CD1c-positive myeloid dendritic cell (primary cell): ENCODE measurements around the gene MOG.

Experiments used
- DNase-seq: peaks from one replicate; pipeline ENCODE4 v3.0.0-alpha.2; 2016; ENCODE audit errors: extremely low spot score

Gene MOG

DNA sequence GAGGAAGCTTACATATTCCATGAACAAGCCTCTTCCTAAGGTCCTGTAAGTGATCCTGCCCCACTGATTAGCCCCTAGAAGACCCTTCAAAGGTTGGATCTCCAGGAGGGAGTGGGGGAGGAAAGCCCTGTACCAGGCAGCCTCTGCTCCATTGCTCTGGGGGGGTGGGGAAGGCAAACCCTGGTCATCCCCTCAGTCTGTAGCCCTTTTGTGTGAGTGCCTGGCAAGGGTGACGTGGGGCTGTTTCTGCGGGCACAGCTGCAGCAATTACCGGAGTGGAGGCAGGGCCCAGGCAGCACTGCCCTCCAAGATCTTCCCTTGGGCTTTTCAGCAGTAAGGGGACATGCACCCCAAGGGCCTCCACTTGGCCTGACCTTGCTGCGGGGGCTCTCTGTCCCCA lies at the start of gene MOG:
Gene MOG (plus strand): TSS at position 295 of the 400 bp plus-strand sequence. CDS start 118 bp downstream, outside the sequence.
- no peak for DNase-seq

DNA sequence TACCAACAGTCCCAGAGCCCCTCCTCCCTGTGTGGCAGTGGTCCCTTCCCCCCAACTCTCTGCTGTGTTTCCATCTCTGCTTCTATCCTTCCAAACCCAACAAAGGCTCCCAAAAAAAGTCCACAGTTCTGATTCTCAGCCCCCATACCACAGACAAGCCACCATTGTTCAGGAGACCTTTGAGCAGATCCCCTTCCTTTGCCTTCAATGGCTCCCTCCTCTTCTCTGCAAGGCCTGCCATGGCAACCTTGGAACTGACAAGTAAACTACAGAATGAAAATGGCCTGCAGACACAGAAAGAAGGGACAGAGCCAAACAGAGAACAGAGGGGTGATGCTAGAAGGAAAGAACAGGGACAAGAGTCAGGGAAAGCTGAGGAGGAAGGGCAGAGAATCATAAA lies 48.8 kb upstream of the MOG start:
- DNase-seq: no peak

DNA sequence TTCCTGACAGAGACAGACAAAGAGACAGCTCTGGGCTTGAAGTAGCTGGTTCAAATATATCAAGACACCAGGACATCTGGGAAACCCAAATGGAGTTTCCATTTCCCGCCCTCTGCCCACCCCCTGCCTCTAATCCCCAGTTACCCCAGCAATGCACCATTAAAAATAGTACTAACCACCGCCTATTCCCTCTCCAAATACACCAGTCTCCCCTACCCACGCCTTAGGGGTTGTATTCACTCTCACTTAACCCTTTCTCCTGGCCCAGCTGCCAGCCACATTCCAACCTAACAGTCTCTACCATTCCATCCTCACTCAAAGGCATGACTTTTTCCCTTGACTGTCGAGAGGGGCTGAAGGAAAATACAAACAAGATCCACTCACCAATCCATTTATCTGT lies 46.4 kb upstream of the MOG start:
- no peak for DNase-seq

DNA sequence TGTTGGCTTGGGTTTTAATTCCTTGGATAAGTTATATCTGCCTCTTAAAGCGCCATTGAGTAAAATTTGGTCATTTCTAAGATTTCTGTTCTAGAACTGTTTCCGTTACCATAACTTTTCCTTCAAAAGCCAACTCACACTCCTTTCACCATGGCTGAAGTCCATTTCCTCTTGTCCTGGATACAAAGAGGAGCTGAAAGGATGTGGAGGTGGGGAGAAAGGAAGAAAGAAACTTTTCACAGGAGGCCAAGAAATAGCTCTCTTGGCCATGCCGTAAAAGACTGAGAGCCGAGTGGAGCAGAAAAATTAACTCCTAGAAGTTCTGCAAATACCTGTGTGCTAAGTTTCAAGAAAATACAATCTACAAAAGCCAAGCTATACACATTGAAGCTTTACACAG lies 45.5 kb upstream of the MOG start:
- no peak for DNase-seq

DNA sequence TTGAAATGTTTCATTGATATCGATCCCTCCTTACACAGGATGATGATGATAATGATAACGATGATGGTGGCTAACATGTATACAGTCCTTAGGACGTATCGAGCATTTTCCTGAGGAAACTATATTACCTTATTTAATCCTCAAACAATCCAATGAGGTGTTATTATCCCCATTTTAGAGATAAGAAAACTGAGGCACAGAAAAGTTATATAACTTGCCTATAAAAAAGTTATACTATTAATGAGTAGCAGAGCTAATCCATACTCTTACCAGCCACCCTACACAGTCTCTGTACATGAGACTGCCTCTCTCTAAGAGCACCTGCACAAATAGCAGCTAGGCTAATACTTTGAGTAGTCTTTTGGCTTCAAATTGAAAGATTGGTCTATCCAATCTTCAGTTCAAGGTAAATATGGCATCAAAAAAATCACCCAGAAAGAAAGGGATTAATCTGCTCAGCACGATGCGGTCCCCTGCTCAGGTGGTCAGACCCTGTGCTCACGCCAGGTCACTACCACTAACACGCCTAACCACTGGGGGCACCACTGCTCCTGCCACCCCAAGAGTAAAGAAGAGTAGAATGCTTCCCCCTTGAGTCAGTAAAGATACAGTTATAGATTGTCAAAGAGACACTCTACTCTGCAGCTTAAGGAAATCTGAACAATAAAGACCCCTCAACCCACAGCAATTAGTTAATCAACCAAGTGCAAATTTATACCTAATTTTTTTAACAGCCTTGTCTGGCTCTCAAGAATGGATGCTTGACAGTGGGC lies 38.9 kb upstream of the MOG start:
- DNase-seq: no peak

DNA sequence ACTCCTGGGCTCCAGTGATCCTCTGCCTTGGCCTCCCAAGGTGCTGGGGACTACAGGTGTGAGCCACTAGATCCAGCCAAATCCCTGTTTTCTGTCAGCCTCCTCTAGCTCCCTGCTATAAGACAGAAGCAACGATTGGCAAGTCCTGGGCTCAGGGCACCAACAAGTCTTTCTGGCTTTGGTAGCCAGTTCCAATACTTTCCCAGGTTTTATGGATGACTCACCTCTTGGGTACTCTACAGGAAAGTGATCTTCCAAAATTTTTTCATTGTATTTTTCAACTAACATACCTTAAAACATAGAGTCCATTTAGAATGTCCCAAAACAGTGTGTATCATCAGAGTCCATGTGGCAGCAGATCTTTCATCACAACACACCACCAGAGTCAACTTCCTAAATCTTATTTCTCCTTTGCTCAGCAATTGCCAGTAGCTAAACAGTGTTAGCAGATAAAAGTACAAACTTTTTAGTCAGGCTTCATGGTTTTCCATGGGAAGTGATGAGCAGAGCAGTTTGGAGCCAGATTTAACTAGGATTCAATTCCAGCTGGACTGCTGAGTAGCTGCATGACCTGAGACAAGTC lies 37.2 kb upstream of the MOG start:
- DNase-seq: peak; percentile 34

DNA sequence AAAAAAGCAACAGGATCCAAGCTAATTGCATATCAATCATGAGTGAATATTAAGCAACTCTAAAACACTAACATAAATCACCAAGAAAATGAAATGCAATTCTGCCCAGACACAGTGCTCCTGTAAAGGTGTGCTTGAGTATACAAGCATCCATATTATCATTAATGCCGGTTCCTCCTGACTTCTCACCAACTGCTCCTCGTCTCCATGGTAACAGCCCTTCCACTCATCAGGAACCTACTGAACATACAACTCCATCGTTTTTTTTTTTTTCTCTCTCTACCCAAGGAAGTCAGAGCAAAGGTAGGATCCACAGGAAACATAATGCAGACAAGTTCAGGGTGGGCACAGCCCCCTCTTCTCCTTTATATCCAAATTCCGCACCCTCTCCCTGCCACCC lies 36.3 kb upstream of the MOG start:
- DNase-seq: no peak

DNA sequence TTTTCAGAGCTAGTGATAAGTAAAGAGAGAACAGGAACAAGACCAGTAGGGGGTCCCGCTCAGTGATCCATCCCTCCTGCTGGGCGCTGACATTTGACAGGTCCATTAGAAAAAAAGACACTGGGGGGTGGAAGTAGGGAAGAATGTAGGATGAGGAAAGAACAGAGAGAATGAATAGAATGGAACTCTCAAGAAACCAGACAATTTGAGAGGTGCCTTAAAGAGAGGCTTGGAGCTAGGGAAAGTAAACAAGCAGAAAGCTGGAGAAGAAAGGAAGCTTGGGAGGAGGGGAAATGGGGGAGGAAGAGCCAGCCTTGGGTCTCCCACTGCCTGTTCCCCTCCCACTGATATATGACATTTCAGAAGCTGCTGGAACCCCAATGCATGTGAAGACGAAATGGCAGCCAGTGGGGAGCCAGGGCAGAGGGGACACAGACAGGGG lies 32.4 kb upstream of the MOG start:
- DNase-seq: no peak

DNA sequence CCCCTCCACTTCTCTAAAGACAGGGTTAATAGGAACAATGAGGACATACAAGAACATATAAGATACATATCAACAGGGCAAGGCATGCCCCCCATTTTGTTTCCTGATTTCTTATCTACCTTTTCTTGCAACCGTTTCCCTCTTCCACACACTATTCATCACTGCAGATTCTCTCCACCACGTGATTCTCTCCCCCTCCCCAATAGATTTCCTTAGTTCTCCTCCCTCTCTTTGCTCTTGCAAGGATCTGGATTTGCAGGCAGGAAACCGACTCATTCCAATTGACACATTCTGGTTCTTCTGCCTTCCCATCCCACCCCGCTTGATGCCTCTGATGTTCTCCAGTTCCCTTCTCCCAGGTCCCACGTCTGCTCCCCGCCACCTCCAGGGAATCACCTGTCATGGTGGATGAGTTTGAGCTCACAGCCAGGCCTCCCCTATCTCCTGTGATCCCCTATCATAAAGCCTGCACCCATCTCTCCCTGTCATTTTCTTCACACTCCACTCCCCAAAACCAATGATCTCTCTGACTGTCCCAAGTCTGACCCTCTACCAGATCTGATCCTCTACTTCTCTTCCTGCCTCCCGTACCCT lies 31.5 kb upstream of the MOG start:
- DNase-seq: no peak

DNA sequence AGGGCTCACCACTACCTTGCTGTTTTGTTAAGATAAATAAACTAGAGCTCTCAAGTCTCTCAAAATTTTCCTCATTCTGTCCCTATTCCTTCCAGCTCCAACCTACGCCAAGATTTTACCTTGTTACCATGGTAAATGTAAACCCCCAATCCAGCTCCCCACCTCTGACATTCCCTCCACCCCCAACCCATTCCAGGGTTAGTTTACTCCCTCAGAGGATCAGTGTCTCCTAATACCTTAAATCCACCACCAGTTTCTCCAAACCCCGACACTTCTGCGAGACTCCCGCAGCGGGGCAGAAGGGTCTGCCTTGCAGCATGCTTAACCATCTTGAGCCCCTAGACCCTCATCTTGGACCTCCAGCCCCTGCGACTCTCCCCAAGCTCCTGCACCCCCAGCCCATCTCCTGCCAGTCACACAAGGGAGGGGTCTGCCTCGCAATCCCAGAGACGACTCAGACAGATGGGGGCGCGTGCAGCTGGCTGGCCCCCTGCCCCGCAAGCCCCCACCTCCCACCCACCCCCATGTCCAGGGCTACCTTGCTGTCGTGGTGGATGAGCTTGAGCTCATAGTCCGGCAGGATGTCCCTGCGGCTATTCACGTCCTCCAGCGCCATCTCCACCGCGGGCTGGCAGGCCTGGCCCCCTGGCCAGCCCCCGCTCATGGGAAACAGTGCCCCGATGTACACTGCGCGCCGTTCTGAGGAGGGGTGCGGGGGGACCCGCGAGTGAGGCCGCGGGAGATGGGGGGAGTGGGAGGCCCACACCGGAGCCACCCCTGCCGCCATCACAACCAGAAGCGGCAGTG lies 29.7 kb upstream of the MOG start:
- no peak for DNase-seq

DNA sequence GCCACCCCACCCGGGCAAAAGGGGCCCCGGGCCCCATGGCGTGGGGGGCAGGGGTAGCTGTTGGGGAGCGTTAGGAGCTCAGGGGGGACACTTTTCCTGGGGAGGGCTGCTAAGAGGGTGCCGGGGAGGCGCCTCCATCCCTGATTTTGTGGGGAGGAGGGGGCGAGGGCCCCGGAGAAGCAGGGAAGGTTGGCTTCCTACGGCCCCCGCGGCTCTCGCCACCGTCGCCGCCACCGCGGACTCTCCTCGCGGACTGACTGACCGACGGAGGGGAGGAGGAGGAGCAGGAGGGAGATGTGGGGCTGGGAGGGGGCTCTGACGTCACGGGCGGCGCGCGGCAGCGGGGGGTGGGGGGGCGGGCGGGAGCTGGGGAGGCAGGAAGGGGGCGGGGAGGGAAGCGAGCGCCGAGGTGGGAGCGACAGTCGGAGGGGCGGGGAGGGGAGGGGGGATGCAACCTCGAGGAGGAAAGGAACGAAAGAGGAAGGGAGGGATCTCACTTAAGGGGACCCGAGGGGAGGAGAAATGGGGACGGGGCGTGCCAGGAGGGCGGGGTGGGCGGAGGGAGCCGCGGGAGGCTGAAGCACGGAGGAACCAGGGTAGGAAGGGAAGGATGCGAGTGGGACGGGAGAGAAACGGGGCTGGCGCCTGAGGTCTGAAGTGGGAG lies 29.0 kb upstream of the MOG start:
- DNase-seq: peak; percentile 66

DNA sequence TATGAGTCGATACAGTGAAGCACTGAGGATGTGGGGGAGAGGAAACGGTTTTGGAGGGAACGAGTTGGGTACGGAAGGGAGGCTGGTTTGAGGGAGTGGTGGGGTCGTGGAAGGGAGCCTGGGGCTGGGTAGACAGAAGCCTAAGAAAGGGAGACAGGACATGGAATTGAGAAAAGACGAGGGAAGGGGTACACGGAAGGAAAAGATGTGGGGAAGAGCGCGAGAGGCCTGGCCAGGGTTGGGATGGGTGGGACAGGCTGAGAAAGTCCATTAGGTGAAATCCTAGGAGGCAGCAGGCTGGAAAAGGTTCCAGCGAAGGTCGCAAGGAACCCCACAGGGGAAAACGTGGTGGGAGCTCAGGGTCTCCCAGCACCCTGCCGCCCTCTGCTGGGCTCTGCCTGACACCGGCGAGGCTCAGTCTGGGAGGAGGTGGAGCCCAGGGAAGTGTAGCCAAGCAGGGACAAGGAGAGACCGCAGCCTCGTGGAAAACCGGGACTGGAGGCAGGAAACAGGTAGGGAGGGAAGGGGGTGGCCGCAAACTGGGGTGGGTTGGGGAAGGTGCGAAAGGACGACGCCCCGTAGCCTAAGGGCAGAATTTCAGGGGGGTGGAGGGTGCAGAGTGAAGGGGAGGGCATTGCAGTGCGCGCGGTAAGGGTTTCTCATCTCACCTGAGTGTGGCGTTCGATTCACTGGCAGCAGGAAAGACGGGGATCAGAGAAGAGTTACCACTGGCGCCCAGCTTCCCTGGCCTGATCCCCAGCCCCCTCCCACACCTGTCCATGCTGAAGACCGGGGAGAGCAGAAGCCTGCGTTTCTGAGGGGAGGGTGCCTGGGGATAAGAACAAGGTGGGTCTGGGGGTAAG lies 28.2 kb upstream of the MOG start:
- peak; percentile 35 for DNase-seq

DNA sequence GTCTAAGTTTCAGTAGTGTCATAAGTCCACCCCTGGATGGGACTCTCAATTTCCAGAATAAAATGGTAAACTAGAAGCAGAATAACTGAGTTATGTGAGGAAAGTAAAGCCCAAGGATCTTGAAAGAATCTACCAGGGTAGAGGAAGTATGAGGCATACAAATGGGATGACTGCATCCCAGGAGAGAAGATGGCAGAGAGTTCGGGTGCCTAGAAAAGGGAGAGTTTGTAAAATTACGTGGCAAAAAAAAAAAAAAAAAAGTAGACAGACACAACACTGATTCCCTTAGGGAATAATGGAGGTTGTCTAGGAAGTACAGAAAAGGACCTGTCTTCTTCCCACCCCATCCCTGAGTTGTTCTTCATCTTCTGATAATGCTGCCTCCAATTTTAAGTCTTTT lies 27.3 kb upstream of the MOG start:
- DNase-seq: no peak

DNA sequence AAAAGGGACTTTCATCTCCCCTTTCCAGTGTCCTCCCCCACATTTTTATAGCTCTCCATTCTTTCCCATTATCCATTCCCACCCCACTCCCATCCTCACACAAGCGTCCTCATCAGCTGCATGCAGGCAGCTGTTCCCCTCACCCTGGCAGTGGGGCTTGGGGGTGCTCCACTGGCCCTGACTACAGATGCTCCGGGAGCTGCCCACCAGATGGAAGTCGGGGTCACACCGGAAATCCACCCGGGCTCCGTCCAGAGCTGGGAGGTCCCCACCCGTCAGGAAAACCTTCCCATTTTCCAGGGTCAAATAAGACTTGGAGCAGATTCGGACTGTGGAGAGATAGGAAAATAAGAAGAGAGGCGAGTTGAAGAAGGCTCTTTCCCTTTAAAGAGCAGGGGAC lies 26.6 kb upstream of the MOG start:
- no peak for DNase-seq

DNA sequence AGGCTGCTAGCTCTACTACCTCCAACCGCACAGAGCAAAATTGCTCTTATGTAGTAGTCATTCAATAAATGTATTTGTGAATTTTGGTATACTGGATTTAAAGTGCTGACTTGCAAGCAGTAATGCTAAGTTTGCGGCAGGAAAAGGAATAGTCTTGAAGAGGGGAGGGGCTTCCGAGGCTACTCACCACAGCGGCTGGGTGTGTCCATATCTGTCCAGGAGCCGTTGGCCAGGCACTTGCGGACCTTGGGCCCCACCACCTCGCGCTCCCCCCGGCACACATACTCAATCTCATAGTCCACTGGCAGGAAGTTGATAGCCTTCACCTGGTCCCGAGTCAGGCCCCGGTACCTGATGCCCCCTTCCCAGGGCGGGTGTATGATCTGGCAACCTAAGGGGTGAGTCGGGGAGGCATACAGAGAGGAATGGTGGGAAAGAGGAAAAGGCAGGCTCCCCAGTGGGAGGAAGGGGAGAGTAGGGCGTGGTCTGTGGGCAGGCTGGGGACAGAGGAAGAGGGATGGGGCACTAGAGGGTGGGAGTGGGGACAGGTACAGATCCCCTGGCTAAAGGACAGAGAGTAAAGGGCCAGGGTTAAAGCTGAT lies 25.6 kb upstream of the MOG start:
- DNase-seq: no peak

DNA sequence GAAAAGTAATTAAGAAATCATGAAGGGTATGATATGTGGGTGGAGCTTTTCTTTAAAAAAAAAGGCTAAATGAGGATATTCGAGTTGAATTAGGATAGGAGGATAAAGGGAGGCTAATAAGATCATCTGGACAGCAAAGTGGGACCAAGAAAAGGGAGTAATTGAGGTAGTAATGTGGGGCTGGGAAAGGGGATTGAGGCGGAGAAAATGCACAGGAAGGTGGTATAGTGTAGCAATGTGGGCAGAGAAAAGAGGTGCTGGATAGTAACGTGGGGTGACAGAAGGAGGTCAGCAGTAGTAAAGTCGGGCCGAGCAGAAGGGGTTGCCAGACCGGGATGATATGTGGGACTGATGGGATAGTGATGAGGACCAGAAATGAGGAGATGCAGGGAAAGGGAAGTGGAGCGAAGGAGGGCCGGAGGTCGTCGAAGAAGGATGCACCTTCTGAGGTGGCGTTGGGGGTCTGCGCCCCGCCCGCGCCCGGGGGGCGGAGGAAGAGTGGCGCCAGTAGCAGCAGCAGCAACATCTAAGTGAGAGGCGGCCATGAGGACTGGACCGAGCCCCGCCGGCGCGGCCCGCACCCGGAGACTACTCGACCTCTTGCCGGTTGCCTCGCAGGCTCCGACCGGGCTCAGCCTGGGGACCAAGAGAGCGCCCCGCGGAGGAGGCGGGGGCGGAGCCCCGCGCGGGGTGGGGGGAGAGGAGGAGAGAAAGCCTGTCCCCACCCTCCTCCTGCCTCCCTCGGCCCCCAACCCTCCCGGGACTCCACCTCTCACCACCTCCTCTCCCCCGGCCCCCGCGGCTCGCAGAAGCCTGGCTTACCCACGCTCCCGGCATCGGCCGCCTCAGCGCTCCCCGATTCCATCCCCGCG lies 24.8 kb upstream of the MOG start:
- DNase-seq: peak; percentile 18

DNA sequence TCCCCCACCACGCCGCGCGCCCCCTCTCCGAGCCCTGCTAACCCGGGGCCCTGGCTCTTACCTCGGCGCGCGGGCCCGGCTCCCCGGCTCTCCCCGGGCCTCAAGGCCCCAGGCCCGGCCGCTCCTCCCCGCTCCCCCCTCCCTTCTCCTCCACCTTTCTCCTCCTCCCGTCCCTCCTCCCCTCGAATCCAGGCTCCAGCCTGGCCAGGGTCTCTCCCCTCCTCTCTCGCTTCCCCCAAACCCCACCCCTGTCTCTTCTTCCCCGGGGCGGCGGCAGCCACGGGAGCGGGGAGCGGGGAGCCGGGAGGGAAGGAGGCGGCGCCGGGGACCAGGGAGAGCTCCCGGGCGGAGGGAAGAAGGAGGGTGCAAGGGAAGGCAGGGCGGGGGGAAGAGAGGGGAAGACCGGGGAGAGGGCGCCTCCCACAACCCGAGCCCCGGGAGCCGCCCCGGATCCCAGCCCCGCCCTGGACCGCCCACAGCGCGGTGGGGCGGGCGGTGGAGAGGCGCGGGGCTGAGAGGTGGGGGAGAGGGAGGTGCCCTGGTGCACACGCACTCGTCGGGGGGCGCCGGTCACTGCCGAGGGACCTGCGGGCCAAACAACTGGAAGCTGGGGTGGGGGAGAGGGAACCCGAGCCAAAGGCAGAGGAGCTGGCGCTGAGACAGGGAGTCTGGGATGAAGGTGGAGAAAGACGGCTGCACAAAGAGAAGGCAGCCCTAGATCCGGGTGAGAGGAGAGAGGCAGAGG lies 23.9 kb upstream of the MOG start, which contains the start of gene GABBR1:
Gene GABBR1 (minus strand): TSS at position 395 of the 745 bp plus-strand sequence. CDS start 798 bp downstream, outside the sequence.
- peak; percentile 77 for DNase-seq

DNA sequence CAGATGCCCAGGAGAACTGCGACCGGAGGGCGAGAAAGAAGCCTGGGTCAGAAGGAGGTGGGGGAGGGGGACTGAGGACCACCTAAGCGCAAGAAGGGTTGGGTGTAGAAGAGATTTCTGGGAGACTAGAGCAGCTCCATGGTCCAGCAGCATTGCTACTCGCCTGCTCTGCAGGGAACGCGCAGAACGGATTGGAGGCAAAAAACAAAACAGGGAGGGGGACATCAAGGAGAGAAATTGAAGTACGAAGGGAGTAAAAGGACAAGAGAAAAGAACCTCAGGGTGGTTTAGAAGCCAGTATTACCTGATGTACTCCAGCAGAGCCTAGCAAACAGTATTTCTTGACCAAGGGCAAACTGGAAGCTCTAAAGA lies 23.4 kb upstream of the MOG start:
- no peak for DNase-seq

DNA sequence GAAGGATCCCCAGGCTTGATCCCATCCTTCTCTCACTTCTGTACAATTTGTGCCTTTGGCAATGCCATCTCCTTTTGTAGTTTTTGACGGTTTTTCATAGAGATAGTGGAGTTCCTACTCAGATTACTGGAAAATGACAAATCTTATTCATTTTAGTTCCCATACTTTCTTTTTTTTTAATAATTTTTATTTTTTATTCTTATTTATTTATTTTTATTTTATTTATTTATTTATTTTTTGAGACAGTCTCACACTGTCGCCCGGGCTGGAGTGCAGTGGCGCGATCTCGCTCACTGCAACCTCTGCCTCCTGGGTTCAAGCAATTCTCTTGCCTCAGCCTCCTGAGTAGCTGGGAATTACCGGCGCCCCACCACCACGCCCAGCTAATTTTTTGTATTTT lies 19.6 kb upstream of the MOG start:
- DNase-seq: no peak
